Neural progenitor cell (in vitro differentiated cells): Measurements from ENCODE around the gene CYP2A7.
"Not testable (repeated sequence)": the region's sequence is repeated elsewhere in the genome, so short reads cannot be mapped to it uniquely, and the experiment has no call there.

Experiments
- EZH2 ChIP-seq: fragments of 200-600 bp; sonication (generic); IDR thresholded peaks from 2 replicates; pipeline ENCODE4 v1.6.1; 2017; ENCODE audit warnings: antibody characterized with exemption, mild to moderate bottlenecking, moderate library complexity
- TF ChIP-seq, protein P1 (sequence below): fragments of 200-600 bp; sonication (generic); IDR thresholded peaks from 2 replicates; pipeline ENCODE4 v1.5.1; 2017; ENCODE audit warnings: antibody characterized with exemption, mild to moderate bottlenecking

DNA sequence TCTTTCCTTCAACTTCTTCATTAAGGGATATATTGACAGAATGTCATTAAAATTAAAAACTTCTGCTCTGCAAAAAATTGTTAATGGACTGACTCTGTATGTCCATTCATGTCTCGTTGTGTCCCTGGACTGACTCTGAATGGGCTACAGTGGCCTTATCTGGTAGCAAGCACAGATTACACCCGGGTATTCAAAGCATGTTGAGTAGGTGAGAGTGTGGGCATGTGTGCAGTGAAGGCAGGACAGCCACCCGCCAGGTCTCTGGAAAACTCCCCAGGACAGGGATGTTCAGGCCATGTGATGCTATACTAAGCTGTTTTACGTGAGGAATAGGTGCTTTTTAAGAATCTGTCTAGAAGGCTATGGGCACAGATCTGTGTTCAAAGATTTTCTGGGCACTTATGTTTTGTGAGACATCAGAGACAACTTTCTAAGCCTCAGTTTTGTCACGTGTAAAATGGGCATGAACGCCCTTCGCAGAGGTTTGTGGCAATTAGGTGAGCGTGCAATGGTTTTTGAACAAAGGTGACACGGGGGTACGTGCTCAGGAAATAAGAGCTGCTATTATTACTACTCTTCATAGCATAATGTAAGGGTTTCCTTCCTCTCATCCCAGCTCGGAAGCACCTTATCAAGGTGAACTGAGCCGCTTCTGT lies 38.9 kb downstream of the CYP2A7 start:
- TF ChIP-seq, protein P1, sequence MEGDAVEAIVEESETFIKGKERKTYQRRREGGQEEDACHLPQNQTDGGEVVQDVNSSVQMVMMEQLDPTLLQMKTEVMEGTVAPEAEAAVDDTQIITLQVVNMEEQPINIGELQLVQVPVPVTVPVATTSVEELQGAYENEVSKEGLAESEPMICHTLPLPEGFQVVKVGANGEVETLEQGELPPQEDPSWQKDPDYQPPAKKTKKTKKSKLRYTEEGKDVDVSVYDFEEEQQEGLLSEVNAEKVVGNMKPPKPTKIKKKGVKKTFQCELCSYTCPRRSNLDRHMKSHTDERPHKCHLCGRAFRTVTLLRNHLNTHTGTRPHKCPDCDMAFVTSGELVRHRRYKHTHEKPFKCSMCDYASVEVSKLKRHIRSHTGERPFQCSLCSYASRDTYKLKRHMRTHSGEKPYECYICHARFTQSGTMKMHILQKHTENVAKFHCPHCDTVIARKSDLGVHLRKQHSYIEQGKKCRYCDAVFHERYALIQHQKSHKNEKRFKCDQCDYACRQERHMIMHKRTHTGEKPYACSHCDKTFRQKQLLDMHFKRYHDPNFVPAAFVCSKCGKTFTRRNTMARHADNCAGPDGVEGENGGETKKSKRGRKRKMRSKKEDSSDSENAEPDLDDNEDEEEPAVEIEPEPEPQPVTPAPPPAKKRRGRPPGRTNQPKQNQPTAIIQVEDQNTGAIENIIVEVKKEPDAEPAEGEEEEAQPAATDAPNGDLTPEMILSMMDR = not testable (repeated sequence)
- TF ChIP-seq EZH2 = not testable (repeated sequence)
